Natural killer cell treated with Interleukin-12 subunit alpha and Interleukin-12 subunit beta and Interleukin-15 and Interleukin-18, amount 100 ng/mL, for 72 hours (primary cell): ENCODE measurements around the gene KARS1. TPM values are rescaled to one million over a fixed set of nuclear protein-coding genes. Genes with fewer than 3 reads are reported as not detected.

ENCODE experiments used
- ATAC-seq, 2 donors: fragments of 150-1000 bp; cut with Tn5 transposase in 1 of 2; sonication (Bioruptor Pico), chemical (Tn5 transposase) in 1 of 2; 2 replicates each; pipeline ENCODE4 v1.10.0; 2021
- DNase-seq: peaks from one replicate; pipeline ENCODE4 v3.0.0; 2022; ENCODE audit warnings: low spot score
- H3K27ac Mint-ChIP-seq, 2 donors: 1 replicate in 1 of 2; 2 replicates in 1 of 2; pipeline ENCODE4 v1.8.0; 2022; ENCODE audit warnings: mixed read lengths in 2 of 2, mild to moderate bottlenecking in 1 of 2, moderate library complexity in 1 of 2
- H3K27me3 Mint-ChIP-seq, 2 donors: 1 replicate in 1 of 2; 2 replicates in 1 of 2; pipeline ENCODE4 v1.8.0; 2022; ENCODE audit warnings: mixed read lengths in 2 of 2
- H3K36me3 Mint-ChIP-seq: one replicate; pipeline ENCODE4 v1.8.0; 2022; ENCODE audit warnings: mixed read lengths
- H3K4me1 Mint-ChIP-seq, 2 donors: 1 replicate in 1 of 2; 2 replicates in 1 of 2; pipeline ENCODE4 v1.8.0; 2022; ENCODE audit warnings: low read depth in 2 of 2, mixed read lengths in 2 of 2, mild to moderate bottlenecking in 1 of 2
- H3K4me3 Mint-ChIP-seq: one replicate; pipeline ENCODE4 v1.8.0; 2022; ENCODE audit warnings: mixed read lengths
- H3K9me3 Mint-ChIP-seq: 2 replicates; pipeline ENCODE4 v1.8.0; 2022; ENCODE audit warnings: mixed read lengths
- total RNA-seq, 2 donors: library from RNA; stranded (reverse); gene quantifications; one replicate each; pipeline ENCODE4 v1.2.3, GENCODE V29; 2022

The KARS1 gene
- total RNA-seq, 2 donors from 2014 or later: 198 to 239 TPM

DNA sequence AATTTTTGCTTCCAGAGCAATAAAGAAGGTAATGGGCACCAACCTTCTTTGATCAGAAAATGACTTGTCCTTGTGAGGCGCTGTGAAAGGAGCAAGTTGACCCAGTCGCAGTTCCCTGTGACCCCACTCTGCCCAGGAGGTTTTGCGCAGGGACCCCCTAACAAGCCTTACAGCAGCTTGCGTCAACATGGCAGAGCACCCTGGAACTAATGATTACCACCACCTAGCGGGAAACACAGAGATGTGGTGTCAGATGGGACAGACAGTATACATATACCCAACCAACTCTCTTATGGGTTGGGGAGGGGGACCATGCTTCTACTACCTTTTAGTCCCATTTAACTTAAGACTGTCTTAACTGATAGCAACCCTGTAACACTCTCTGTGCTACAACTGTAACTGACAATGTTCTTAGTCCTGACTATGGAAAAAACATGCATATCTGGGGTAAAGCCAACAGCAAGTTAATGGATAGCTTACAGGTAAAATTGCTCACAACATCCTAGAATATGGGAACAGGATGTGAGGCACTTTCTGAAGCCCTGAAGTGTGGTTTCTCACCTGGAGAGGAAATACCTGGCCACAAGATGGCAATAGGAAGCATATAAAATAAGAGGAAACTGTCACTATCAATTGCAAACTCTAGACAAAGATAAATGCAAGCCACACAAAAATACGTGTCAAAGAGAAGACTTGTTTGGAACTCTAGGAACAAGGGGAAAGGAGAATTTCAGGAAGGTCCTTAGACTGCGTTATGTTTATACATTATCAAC, 3.0 kb downstream of the KARS1 start:
- H3K27ac Mint-ChIP-seq: peak overlapping the region; percentile 59 to 75
- peaks cover 24% of the 10 kb centered on the region for H3K36me3 Mint-ChIP-seq
- ATAC-seq: no peak
- no peak for DNase-seq
- H3K4me3 Mint-ChIP-seq: peak overlapping the region; percentile 97
- no peaks in the 10 kb centered on the region for H3K9me3 Mint-ChIP-seq
- no peaks in the 10 kb centered on the region for H3K27me3 Mint-ChIP-seq
- H3K4me1 Mint-ChIP-seq: peaks cover 25 to 31% of the 10 kb centered on the region in 2 donors

DNA sequence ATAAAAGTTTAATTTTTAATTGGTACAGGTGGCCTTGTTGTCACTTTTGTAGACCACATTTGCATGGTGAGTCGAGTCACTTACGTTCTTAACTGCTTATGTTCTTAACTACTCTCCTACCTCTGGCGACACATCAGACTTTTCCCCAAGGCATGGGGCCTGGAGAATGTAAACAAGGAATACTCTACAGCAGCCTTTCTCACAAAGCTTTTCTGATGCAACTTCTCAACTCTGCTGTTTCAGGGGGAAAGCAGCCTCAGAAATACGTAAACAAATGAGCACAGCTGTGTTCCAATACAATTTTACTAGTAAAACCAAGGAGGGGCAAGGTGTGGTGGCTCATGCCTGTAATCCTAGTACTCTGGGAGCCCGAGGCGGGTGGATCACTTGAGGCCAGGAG, 6.9 kb downstream of the KARS1 start:
- Mint-ChIP-seq H3K9me3 (no peaks in the 10 kb centered on the region), H3K27ac (peak overlapping the region in 1 of 2 donors; percentile 54), H3K27me3 (no peaks in the 10 kb centered on the region), H3K36me3 (peaks cover 49% of the 10 kb centered on the region), H3K4me3 (no peak overlapping the region), H3K4me1 (peaks cover 24 to 33% of the 10 kb centered on the region in 2 donors)
- no peak for ATAC-seq
- no peak for DNase-seq

DNA sequence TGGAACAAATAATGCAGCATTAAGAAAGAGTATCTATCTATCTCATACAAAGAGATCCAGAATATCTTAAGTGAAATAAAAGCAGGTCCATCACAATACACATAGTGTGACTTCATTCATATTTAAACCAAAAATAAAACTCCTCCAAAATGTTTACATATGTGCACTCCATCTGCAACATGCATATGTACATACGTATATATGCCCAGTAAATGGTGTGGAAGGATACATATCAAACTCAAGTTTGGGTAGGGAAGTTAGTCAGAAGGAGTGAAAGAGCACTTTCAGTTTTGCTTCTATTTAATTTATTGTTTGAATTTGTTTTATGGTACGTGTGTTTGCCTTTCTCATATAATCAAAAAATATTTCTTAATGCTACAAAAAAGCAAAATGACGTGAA, 12.4 kb downstream of the KARS1 start:
- ATAC-seq: no peak
- Mint-ChIP-seq H3K4me1 (peaks cover 6 to 13% of the 10 kb centered on the region in 2 donors), H3K4me3 (no peak overlapping the region), H3K36me3 (peaks cover 56% of the 10 kb centered on the region), H3K9me3 (no peaks in the 10 kb centered on the region), H3K27ac (peak overlapping the region in 1 of 2 donors; percentile 10), H3K27me3 (no peaks in the 10 kb centered on the region)
- DNase-seq: no peak

DNA sequence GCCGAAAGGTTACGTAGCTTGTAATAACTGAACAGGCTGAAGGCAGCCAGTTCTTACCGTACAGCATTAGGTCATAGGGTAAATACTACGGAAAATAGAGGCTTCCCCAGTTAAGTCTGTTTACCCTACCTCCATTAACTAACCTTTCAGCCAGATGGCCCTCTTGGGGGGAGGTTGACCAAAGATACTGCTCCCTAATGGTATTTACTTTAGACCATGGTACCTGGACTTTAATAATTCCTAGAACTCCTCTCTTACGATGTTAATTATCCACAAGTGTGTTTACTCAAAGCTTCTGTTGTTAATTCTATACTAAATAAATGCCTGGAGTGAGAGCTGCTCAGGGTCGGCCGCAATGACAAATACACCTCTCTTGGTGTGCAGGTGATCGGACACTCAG, 14.6 kb downstream of the KARS1 start:
- DNase-seq: no peak
- Mint-ChIP-seq H3K27ac (no peak overlapping the region), H3K27me3 (no peaks in the 10 kb centered on the region), H3K36me3 (peaks cover 69% of the 10 kb centered on the region), H3K4me1 (peaks cover 13 to 20% of the 10 kb centered on the region in 2 donors), H3K9me3 (no peaks in the 10 kb centered on the region), H3K4me3 (no peak overlapping the region)
- ATAC-seq: no peak

DNA sequence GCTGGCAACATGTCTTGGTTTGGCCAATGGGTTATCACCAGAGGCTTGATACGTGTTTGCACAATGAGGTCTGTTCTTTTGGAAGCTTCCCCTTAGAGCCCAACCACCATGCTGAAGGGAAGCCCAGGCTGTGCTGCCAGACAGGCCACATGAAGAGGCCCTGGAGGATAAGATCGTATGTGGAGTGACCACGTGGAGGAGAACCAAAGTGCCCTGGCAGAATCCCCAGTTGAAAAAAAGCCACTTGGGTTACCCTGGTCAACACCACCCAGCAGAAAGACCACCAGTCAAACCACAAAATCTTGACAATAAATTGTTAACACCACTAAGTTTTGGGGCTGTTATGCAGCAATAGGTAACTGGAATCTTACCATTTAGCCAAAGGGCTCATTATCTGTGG, 17.4 kb downstream of the KARS1 start:
- no peak overlapping the region for H3K4me3 Mint-ChIP-seq
- H3K27me3 Mint-ChIP-seq: no peaks in the 10 kb centered on the region
- H3K36me3 Mint-ChIP-seq: peaks cover 72% of the 10 kb centered on the region

DNA sequence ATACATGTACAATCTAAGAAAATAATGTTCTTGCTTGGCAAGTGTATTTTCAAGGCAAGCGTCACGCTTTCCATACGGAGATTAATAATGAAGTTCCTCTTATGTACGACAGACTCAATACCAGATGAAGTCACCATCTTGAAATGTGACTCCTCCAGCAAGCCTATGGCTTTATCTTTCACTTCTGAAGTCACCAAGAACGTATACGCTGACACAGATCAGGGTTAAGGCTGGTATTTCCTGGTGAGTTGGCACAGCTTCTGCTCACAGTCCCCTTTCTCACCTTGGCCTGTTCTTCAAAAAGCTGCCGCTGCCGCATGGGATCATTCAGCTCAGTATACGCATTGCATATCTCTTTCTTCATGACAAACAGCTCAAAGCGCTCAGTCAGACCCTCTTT, 18.3 kb downstream of the KARS1 start:
- H3K36me3 Mint-ChIP-seq: peaks cover 70% of the 10 kb centered on the region
- peaks cover 40 to 42% of the 10 kb centered on the region in 2 donors for H3K4me1 Mint-ChIP-seq
- DNase-seq (no peak), ATAC-seq (no peak)
- no peaks in the 10 kb centered on the region for H3K9me3 Mint-ChIP-seq
- peak overlapping the region; percentile 57 to 67 for H3K27ac Mint-ChIP-seq
- no peak overlapping the region for H3K4me3 Mint-ChIP-seq
- H3K27me3 Mint-ChIP-seq: no peaks in the 10 kb centered on the region

More for the DNA sequence above, 17.4 kb downstream of the KARS1 start:
- DNase-seq (no peak), ATAC-seq (no peak)
- H3K9me3 Mint-ChIP-seq: no peaks in the 10 kb centered on the region
- peaks cover 34 to 36% of the 10 kb centered on the region in 2 donors for H3K4me1 Mint-ChIP-seq
- no peak overlapping the region for H3K27ac Mint-ChIP-seq

DNA sequence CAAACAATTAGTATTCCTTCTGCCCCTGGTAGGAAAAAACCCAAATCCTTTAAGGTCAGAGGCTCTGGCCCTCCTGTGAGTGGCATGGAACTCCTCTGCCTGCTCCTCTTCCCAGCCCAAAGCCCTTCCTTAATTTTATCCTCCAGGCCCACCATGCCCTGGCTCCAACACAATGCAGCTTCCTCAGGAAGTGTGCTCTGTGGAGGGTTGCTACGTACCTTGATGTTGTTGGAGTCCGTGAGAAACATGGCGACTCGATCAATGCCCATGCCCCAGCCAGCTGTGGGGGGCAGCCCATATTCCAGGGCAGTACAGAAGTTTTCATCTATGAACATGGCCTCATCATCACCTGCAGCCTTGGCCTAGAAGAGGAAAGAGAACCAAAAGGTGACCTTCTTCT, 19.1 kb downstream of the KARS1 start:
- ATAC-seq (no peak), DNase-seq (no peak)
- H3K9me3 Mint-ChIP-seq: no peaks in the 10 kb centered on the region
- H3K4me3 Mint-ChIP-seq: no peak overlapping the region
- H3K36me3 Mint-ChIP-seq: peaks cover 64% of the 10 kb centered on the region
- no peaks in the 10 kb centered on the region for H3K27me3 Mint-ChIP-seq
- H3K27ac Mint-ChIP-seq: peak overlapping the region; percentile 57 to 67
- H3K4me1 Mint-ChIP-seq: peaks cover 40 to 42% of the 10 kb centered on the region in 2 donors

DNA sequence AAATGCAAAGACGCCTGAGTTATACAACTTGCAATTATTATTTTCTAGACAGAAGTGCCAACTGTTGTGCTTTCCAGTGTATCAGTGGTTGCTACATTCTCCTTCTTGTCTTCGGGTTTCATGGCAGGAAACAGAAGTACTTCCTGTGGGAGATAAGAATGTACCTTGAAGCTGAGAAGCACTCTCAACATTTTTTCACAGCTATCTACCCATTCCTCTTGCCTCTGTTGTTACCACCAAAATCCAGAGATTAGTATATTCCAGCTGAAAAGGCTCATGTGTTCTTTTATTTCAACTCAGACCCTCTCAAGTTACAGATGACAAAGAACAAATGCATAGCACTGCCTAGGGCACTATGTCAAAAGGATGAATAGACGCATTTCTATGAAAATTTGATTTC, 19.6 kb downstream of the KARS1 start:
- DNase-seq: no peak
- Mint-ChIP-seq H3K36me3 (peaks cover 64% of the 10 kb centered on the region), H3K27me3 (no peaks in the 10 kb centered on the region), H3K4me1 (peaks cover 40 to 42% of the 10 kb centered on the region in 2 donors), H3K4me3 (no peak overlapping the region), H3K9me3 (no peaks in the 10 kb centered on the region), H3K27ac (peak overlapping the region; percentile 57 to 67)
- ATAC-seq: no peak

DNA sequence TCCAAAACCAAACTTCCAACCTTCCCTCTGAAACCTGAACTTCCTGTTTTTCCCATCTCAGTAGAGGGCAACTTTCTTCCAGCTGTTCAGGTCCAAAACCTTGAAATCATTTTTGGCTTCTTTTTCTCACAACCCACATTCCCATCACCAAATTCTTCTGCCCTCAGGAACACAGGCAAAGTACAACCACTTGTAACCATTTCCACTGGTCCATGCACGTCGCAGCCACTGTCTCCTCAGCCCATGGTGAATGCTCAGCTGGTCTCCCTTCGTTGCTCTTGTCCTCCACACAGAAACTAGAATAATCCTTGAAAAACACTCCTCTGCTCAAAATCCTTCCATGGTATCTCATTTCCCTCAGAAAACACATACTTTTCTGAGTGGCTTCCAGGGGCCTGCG, 20.7 kb downstream of the KARS1 start:
- no peak for DNase-seq
- Mint-ChIP-seq H3K9me3 (no peaks in the 10 kb centered on the region), H3K27me3 (no peaks in the 10 kb centered on the region), H3K4me1 (peaks cover 40 to 48% of the 10 kb centered on the region in 2 donors), H3K4me3 (no peak overlapping the region), H3K36me3 (peaks cover 59% of the 10 kb centered on the region), H3K27ac (peak overlapping the region; percentile 57 to 67)
- ATAC-seq: no peak

DNA sequence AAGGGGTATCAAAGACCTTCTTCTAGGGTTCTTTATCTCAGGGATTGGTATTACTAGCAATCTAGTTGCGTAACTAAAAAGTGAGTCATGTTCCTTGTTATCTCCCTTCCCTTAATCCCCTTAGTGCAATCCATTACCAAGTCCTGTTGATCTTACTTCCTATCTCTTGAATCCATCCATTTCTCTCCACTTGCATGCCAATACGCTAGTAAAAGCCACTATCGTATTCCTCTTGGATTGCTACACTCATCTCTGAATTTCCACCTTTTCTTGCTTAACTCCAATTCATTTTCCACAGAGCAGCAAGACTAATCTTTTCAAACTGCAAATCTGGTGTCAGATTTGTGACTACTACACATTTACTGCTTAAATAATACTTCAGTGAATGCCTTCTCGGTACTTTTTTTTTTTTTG, 22.5 kb downstream of the KARS1 start:
- ATAC-seq: no peak

DNA sequence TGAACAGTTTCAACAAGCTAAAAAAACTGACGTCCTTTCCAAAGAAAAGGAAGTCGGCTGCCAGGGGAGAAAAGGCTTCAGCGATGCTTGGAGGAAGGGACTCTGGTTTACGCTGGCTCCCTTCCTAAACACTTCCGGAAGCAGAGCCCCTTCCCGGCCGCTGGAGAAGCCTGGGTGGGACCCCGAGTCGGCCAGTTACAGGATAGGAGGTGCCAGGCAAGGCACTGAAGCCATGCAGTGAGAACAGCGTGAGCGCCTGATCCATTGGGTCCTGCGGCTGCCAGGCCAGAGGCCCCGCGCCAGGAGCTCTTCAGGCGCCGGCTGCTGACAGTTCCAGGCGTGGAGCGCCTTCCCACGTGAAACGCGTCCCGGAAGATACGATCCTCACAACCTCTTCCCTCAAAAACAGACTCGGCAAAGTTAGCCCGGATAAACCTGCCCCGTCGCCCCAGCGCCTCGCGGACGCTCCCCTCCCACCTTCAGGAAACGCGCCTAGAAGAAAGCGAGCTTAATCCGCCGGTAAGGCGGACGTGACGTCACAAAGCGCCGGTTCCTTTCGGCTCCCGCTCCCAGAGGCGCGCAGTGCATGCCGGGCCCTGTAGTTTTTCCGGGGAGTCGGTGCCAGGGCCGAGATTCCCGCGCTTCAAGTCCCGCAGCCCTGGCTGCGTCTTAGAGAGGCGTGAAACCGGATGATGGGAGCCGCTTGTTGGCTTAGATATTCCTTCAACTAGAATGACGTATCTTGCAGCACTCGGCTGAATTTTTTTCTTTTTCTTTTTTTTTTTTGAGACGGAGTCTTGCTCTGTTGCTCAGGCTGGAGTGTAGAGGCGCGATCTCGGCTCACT, 24.5 kb downstream of the KARS1 start, which contains the start of gene ADAT1:
ADAT1 (minus strand) TSS at position 521 of the 845 bp plus-strand sequence. CDS start 2,482 bp downstream, outside the sequence.
- DNase-seq: peak; percentile 97
- Mint-ChIP-seq H3K9me3 (no peaks in the 10 kb centered on the region), H3K4me1 (peaks cover 45 to 61% of the 10 kb centered on the region in 2 donors), H3K27me3 (no peaks in the 10 kb centered on the region), H3K4me3 (peak within 1 kb of the TSS; percentile 89), H3K36me3 (peaks cover 37% of the 10 kb centered on the region), H3K27ac (peak within 1 kb of the TSS; percentile 89 to 93)
- ATAC-seq: peak; percentile 96 to 99

More for the DNA sequence above, 22.5 kb downstream of the KARS1 start:
- H3K4me1 Mint-ChIP-seq: peaks cover 52 to 67% of the 10 kb centered on the region in 2 donors
- H3K27me3 Mint-ChIP-seq: no peaks in the 10 kb centered on the region
- H3K36me3 Mint-ChIP-seq: peaks cover 49% of the 10 kb centered on the region
- no peaks in the 10 kb centered on the region for H3K9me3 Mint-ChIP-seq
- no peak for DNase-seq
- H3K27ac Mint-ChIP-seq: peak overlapping the region in 1 of 2 donors; percentile 57
- peak overlapping the region; percentile 3 for H3K4me3 Mint-ChIP-seq

DNA sequence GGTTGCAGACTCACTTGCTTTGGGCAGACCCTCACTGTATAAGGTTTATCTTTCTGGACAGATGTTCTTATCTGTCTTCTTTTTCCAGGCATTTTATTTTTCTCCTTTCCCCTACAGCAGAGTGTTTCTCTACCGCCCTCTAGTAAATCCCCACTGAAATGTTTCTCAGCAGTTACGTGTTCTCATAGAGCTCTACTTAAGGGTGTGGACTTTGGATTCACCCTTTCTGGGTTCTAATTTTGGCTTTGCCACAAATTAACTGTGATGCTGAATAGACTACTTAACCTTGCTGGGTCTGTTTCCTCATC, 26.3 kb downstream of the KARS1 start:
- ATAC-seq: no peak
- H3K36me3 Mint-ChIP-seq: peaks cover 24% of the 10 kb centered on the region
- H3K4me1 Mint-ChIP-seq: peaks cover 32 to 60% of the 10 kb centered on the region in 2 donors
- no peaks in the 10 kb centered on the region for H3K27me3 Mint-ChIP-seq
- DNase-seq: no peak
- no peaks in the 10 kb centered on the region for H3K9me3 Mint-ChIP-seq
- peak overlapping the region; percentile 89 to 93 for H3K27ac Mint-ChIP-seq
- peak overlapping the region; percentile 89 for H3K4me3 Mint-ChIP-seq

DNA sequence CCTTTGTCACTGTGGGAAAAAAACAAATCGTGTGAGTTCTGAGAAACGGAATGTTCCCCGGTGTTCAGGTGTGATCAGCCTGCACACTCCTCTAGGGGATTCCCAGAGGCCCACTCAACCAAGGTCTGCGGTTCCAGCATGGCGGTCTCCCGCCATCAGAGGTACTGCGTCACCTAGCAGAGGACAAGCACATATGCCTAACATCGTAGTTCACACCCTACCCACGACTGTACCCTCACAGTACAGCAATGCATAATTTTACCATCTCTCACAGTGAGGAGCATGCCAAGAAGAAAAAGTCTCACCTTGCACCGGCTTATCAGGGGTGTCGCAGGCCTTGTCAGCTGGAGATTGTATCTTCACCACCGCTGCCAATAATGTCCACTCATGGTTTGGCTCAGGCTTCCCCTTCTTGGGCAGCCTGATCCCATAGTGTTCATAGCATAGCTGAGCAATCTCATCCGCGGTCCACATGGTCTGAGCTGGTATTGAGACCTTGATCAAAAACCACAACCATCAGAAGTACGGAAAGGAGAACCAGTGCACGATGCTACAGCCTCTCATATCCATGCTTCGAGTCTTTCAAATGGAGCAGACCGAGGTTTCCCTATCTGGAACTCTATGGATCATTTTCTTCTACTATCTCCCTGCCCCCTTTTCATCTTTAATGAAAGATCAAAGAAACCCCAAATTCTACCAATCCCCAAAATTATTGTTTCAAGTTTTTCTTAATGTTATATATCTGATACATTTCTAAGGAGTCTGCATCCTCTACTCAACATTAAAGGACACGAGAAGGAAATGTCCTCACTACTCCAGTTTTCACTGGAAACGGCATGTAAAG, 26.9 kb downstream of the KARS1 start:
- H3K9me3 Mint-ChIP-seq: no peaks in the 10 kb centered on the region
- H3K27ac Mint-ChIP-seq: peak overlapping the region; percentile 89 to 93
- peaks cover 18% of the 10 kb centered on the region for H3K36me3 Mint-ChIP-seq
- peaks cover 27 to 57% of the 10 kb centered on the region in 2 donors for H3K4me1 Mint-ChIP-seq
- no peak for DNase-seq
- peak overlapping the region; percentile 89 for H3K4me3 Mint-ChIP-seq
- ATAC-seq: peak in 1 of 2 donors; percentile 46
- no peaks in the 10 kb centered on the region for H3K27me3 Mint-ChIP-seq
